Prostate gland (tissue), 2 donors: Measurements from ENCODE around the gene PRRT1B. TPM values are rescaled to one million over a fixed set of nuclear protein-coding genes. Genes with fewer than 3 reads are reported as not detected.

ENCODE experiments used
- DNase-seq: peaks from one replicate; pipeline ENCODE4 v3.0.0-alpha.2; 2019; ENCODE audit warnings: low spot score
- H3K27ac ChIP-seq, 2 donors: fragments of 200-600 bp; sonication (generic); 2 replicates each; pipeline ENCODE4 v1.5.1; 2017 to 2019
- H3K27me3 ChIP-seq: fragments of 200-600 bp; sonication (generic); replicated peaks from 2 replicates; pipeline ENCODE4 v1.5.1; 2019; ENCODE audit not compliant: insufficient read depth
- H3K36me3 ChIP-seq, 2 donors: fragments of 200-600 bp; sonication (generic); 1 replicate in 1 of 2; 2 replicates in 1 of 2; pipeline versions ENCODE4 v1.5.1 to v1.8.1; 2017 to 2019
- H3K4me1 ChIP-seq: fragments of 200-600 bp; sonication (generic); replicated peaks from 2 replicates; pipeline ENCODE4 v1.5.1; 2019
- H3K4me3 ChIP-seq, 2 donors: fragments of 200-600 bp; sonication (generic); 2 replicates each; pipeline ENCODE4 v1.5.1; 2017 to 2019
- H3K9me3 ChIP-seq: fragments of 200-600 bp; sonication (generic); 2 replicates; pipeline ENCODE4 v1.5.1; 2017
- CTCF ChIP-seq, 4 experiments: fragments of 200-600 bp in 2 of 4; fragments of 450-650 bp in 2 of 4; sonication (generic) in 2 of 4; IDR thresholded peaks; 1 replicate in 3 of 4; 2 replicates in 1 of 4; pipeline ENCODE4 v1.5.1; 2016 to 2019; ENCODE audit warnings: antibody characterized with exemption in 4 of 4, mild to moderate bottlenecking in 2 of 4, moderate library complexity in 2 of 4
- POLR2A ChIP-seq: fragments of 450-650 bp; IDR thresholded peaks from one replicate; pipeline ENCODE4 v1.6.1; 2016; ENCODE audit warnings: antibody characterized with exemption, mild to moderate bottlenecking
- POLR2AphosphoS5 ChIP-seq: sonication (generic); formaldehyde crosslinking; IDR thresholded peaks from one replicate; pipeline ENCODE4 v1.6.1; 2017; ENCODE audit warnings: antibody characterized with exemption
- WGBS: methylation state at CpG from one replicate; pipeline ENCODE4 v1.1.5; 2018; 5-methylcytosine and 5-hydroxymethylcytosine counted together
- intact Hi-C: fragments of 100-400 bp; cut with DNase I; formaldehyde crosslinking; loops from one replicate; pipeline ENCODE4 v1.14.2; 2022
- total RNA-seq, 2 donors: library from RNA; depleted of rRNA; stranded (reverse); fragments of >200 nt; gene quantifications; one replicate each; pipeline ENCODE4 v1.1.0, GENCODE V29; 2016

The PRRT1B gene
- total RNA-seq, 2 donors from 2014 or later = 3.7 to 25.4 TPM

GRCh38 chr9:131500377-131500776, 44.9 kb upstream of the PRRT1B start:
- H3K27ac ChIP-seq = no peak overlapping the region
- no peak for TF ChIP-seq POLR2A
- no peak for TF ChIP-seq POLR2AphosphoS5
- TF ChIP-seq CTCF (IDR thresholded peaks at IDR 0.05) = no peak
- 68% methylated on average over 12 of the region's 12 CpGs for WGBS
- no peak for DNase-seq
- H3K27me3 ChIP-seq = no peaks in the 10 kb centered on the region
- peaks cover 20% of the 10 kb centered on the region in 2 donors for H3K36me3 ChIP-seq
- no peaks in the 10 kb centered on the region for H3K4me1 ChIP-seq
- H3K4me3 ChIP-seq = no peak overlapping the region
- H3K9me3 ChIP-seq = no peaks in the 10 kb centered on the region
- intact Hi-C loops = no loop called here

- 57% methylated on average over 5 of the region's 5 CpGs for WGBS
- no peaks in the 10 kb centered on the region for H3K9me3 ChIP-seq
- TF ChIP-seq POLR2A (no peak), CTCF (IDR thresholded peaks at IDR 0.05) (no peak), POLR2AphosphoS5 (no peak)
- H3K27ac ChIP-seq = no peak overlapping the region
- no peak overlapping the region for H3K4me3 ChIP-seq
- intact Hi-C loops = no loop called here
- no peaks in the 10 kb centered on the region for H3K4me1 ChIP-seq
- H3K27me3 ChIP-seq = no peaks in the 10 kb centered on the region
- no peak for DNase-seq
- H3K36me3 ChIP-seq = peaks cover 15 to 16% of the 10 kb centered on the region in 2 donors
These were observed 44.3 kb upstream of the PRRT1B start for GRCh38 chr9:131500939-131501541.

GRCh38 chr9:131502781-131503625, 42.3 kb upstream of the PRRT1B start, which contains the start of gene POMT1:
Gene POMT1, plus strand, starts transcription at chr9:131502918. Its CDS starts 1,301 bp downstream, at chr9:131504219.
- TF ChIP-seq POLR2AphosphoS5 = peak; percentile 92
- peak; percentile 66 for TF ChIP-seq POLR2A
- TF ChIP-seq CTCF (IDR thresholded peaks at IDR 0.05) = peak in 1 of 4 experiments; percentile 8
- H3K4me1 ChIP-seq = no peaks in the 10 kb centered on the region
- DNase-seq = peak; percentile 83
- H3K36me3 ChIP-seq = peaks cover 0 to 5% of the 10 kb centered on the region in 2 donors
- H3K27ac ChIP-seq = peak within 1 kb of the TSS; percentile 76 to 77
- no peaks in the 10 kb centered on the region for H3K27me3 ChIP-seq
- intact Hi-C loops = no loop called here
- H3K4me3 ChIP-seq = peak within 1 kb of the TSS; percentile 66 to 83
- H3K9me3 ChIP-seq = no peaks in the 10 kb centered on the region
- 0% methylated on average over 43 of the region's 83 CpGs for WGBS

GRCh38 chr9:131503626-131504465, 41.5 kb upstream of the PRRT1B start:
- Histone ChIP-seq H3K4me3 (peak overlapping the region; percentile 66 to 83), H3K36me3 (no peaks in the 10 kb centered on the region), H3K27ac (peak overlapping the region; percentile 76 to 77), H3K27me3 (no peaks in the 10 kb centered on the region), H3K9me3 (no peaks in the 10 kb centered on the region), H3K4me1 (no peaks in the 10 kb centered on the region)
- intact Hi-C loops = no loop called here
- WGBS = 9% methylated on average over 32 of the region's 32 CpGs
- no peak for TF ChIP-seq POLR2A
- no peak for TF ChIP-seq CTCF (IDR thresholded peaks at IDR 0.05)
- no peak for TF ChIP-seq POLR2AphosphoS5
- no peak for DNase-seq
